Measurements from ENCODE around the gene DFFB. TPM values are rescaled to one million over a fixed set of nuclear protein-coding genes. Genes with fewer than 3 reads are reported as not detected.
A peak's percentile ranks its signal among the peaks of the same experiment; 100 is the strongest.

DFFB gene
- total and polyA plus RNA-seq, 7 donors: 1.1 to 2.4 (median 1.9) TPM

GRCh38 chr1:3865606-3866160 lies 8.4 kb downstream of the DFFB start:
- peaks cover 0 to 26% of the 10 kb centered on the region in 2 donors for H3K36me3 ChIP-seq (ENCODE audit: insufficient read depth in 1 of 2, low read depth in 1 of 2)
- no peak for TF ChIP-seq CTCF (IDR thresholded peaks at IDR 0.05)

DNA sequence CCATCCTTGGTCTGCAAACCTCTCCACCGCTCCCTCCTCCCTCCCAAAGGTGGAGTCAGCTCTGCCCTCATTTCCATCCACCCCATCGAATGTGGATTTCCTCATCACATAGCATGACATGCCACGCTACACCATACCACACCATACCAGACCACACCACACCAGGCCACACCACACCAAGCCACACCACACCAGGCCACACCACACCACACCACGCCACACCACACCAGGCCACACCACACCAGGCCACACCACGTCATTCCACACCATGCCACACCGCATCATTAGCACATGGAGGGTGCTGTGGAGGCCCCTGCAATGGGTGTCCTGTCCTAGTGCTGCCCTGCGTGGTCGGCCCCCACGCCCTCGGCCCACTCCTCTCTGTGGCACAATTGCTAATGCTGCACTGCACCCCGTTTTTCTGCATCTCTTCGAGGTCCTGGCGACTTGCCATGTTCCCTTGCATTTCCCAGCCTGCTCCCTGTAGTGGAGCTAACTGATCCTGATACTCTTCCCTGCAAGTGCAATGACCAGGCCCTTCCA lies 11.3 kb downstream of the DFFB start:
- no peak overlapping the region for H3K4me3 ChIP-seq
- peaks cover 0 to 52% of the 10 kb centered on the region in 2 donors for H3K36me3 ChIP-seq (ENCODE audit: insufficient read depth in 1 of 2, low read depth in 1 of 2)
- no peak for TF ChIP-seq CTCF (IDR thresholded peaks at IDR 0.05)
- peak in 2 of 4 donors; percentile 18 to 44 for ATAC-seq
- H3K4me1 ChIP-seq: no peaks in the 10 kb centered on the region
- WGBS, 3 donors: 81 to 87% (median 85%) methylated on average over 13 of the region's 13 CpGs
- intact Hi-C loops (cut with DNase I): no loop called here
- DNase-seq: no peak
- no peaks in the 10 kb centered on the region for H3K27me3 ChIP-seq (ENCODE audit: insufficient read depth in 3 of 3, low read length in 2 of 3)
- H3K9me3 ChIP-seq: no peaks in the 10 kb centered on the region
- no peak overlapping the region for H3K27ac ChIP-seq

More at GRCh38 chr1:3865606-3866160, 8.4 kb downstream of the DFFB start:
- H3K4me1 ChIP-seq: no peaks in the 10 kb centered on the region
- H3K9me3 ChIP-seq: no peaks in the 10 kb centered on the region
- no peaks in the 10 kb centered on the region for H3K27me3 ChIP-seq (ENCODE audit: insufficient read depth in 3 of 3, low read length in 2 of 3)
- ATAC-seq: no peak
- intact Hi-C loops (cut with DNase I): no loop called here
- H3K4me3 ChIP-seq: no peak overlapping the region
- no peak overlapping the region for H3K27ac ChIP-seq
- DNase-seq: no peak
- 63 to 68% (median 66%) methylated on average over 18 of the region's 18 CpGs for WGBS, 3 donors

DNA sequence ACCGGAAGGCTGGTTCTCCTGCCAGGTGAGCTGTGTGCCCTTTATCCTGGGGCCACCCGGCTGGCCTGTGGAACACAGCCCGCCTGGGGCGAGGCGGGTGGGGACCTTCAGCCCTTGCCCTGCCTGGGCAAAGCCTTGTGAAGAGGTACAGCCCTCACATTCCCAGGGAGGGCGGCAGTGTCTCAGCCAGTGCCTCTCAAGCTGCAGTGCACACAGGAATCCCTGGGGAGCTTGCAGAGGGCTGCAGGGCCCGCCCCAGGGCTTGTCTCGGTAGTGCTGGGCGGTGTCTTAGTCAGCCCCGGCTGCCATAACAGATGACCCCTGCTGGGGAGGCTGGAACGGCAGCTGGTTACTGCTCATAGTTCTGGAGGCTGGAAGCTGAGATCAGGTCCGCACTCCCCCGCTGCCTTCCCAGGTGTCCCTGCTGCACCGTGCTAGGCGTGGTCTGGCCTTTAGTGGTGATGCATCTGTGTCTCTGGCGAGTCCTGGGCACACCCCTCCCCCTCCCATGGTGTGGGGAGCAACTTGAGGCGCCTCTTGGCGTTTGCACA lies 12.6 kb downstream of the DFFB start:
- DNase-seq (no peak), ATAC-seq (no peak)
- Histone ChIP-seq H3K4me3 (no peak overlapping the region), H3K4me1 (no peaks in the 10 kb centered on the region), H3K27ac (no peak overlapping the region), H3K36me3 (ENCODE audit: insufficient read depth in 1 of 2, low read depth in 1 of 2) (peaks cover 0 to 60% of the 10 kb centered on the region in 2 donors), H3K9me3 (no peaks in the 10 kb centered on the region), H3K27me3 (ENCODE audit: insufficient read depth in 3 of 3, low read length in 2 of 3) (no peaks in the 10 kb centered on the region)
- 79 to 83% (median 81%) methylated on average over 18 of the region's 18 CpGs for WGBS, 3 donors
- no peak for TF ChIP-seq CTCF (IDR thresholded peaks at IDR 0.05)
- intact Hi-C loops (cut with DNase I): no loop called here

- TF ChIP-seq CTCF (IDR thresholded peaks at IDR 0.05): no peak
- peaks cover 0 to 75% of the 10 kb centered on the region in 2 donors for H3K36me3 ChIP-seq (ENCODE audit: insufficient read depth in 1 of 2, low read depth in 1 of 2)
- no peaks in the 10 kb centered on the region for H3K4me1 ChIP-seq
- no peak overlapping the region for H3K4me3 ChIP-seq
- intact Hi-C loops (cut with DNase I): no loop called here
- no peak overlapping the region for H3K27ac ChIP-seq
- no peaks in the 10 kb centered on the region for H3K27me3 ChIP-seq (ENCODE audit: insufficient read depth in 3 of 3, low read length in 2 of 3)
- 95 to 97% (median 96%) methylated on average over 7 of the region's 7 CpGs for WGBS, 3 donors
- H3K9me3 ChIP-seq: no peaks in the 10 kb centered on the region
- DNase-seq (no peak), ATAC-seq (no peak)
Measured at GRCh38 chr1:3871451-3871805, 14.2 kb downstream of the DFFB start.

Data from psoas muscle (tissue), 8 donors.